Hypothalamus (tissue), 51 donors: Measurements from ENCODE around the gene ROBO4.
A peak's percentile ranks its signal among the peaks of the same experiment; 100 is the strongest.

Experiments
- DNase-seq, 51 donors: peaks; one replicate each; lab custom pipeline; 2025; lab: John Stamatoyannopoulos, UW

ROBO4 gene

GRCh38 chr11:124897674-124898262 lies at the start of gene ROBO4:
ROBO4 (minus strand) TSS chr11:124897865; CDS start chr11:124897795, 70 bp downstream.
- peak in 1 of 51 donors; percentile 23 for DNase-seq

GRCh38 chr11:124946735-124947141 lies 49.1 kb upstream of the ROBO4 start:
- peak in 39 of 51 donors; percentile 17 to 91 (median 68) for DNase-seq

GRCh38 chr11:124945826-124946225 lies 48.2 kb upstream of the ROBO4 start:
- DNase-seq = no peak

GRCh38 chr11:124944565-124944964 lies 46.9 kb upstream of the ROBO4 start:
- DNase-seq = no peak

- peak in 1 of 51 donors; percentile 53 for DNase-seq
These were observed 46.1 kb upstream of the ROBO4 start for GRCh38 chr11:124943741-124944140.

- DNase-seq = peak in 37 of 51 donors; percentile 11 to 85 (median 57)
These were observed 45.6 kb upstream of the ROBO4 start for GRCh38 chr11:124943254-124943616.

- DNase-seq = peak in 34 of 51 donors; percentile 14 to 91 (median 53)
These were observed 45.0 kb upstream of the ROBO4 start for GRCh38 chr11:124942466-124943253.

GRCh38 chr11:124941703-124942102 lies 44.0 kb upstream of the ROBO4 start:
- DNase-seq = no peak

- DNase-seq = no peak
These were observed 41.3 kb upstream of the ROBO4 start for GRCh38 chr11:124938970-124939369.

- DNase-seq = no peak
These were observed 40.6 kb upstream of the ROBO4 start for GRCh38 chr11:124938206-124938765.

GRCh38 chr11:124937336-124937935 lies 39.8 kb upstream of the ROBO4 start:
- no peak for DNase-seq

GRCh38 chr11:124935548-124936514 lies 38.2 kb upstream of the ROBO4 start, which contains the start of gene HEPACAM:
HEPACAM (minus strand) TSS chr11:124936047; CDS start chr11:124936006, 41 bp downstream.
- peak in 39 of 51 donors; percentile 29 to 92 (median 67) for DNase-seq

GRCh38 chr11:124934862-124935547 lies 37.3 kb upstream of the ROBO4 start:
- DNase-seq = no peak

GRCh38 chr11:124930799-124931198 lies 33.1 kb upstream of the ROBO4 start:
- no peak for DNase-seq

GRCh38 chr11:124928942-124929665 lies 31.4 kb upstream of the ROBO4 start:
- DNase-seq = peak in 16 of 51 donors; percentile 13 to 51 (median 31)

GRCh38 chr11:124923296-124923695 lies 25.6 kb upstream of the ROBO4 start:
- no peak for DNase-seq

- DNase-seq = no peak
These were observed 25.2 kb upstream of the ROBO4 start for GRCh38 chr11:124922831-124923230.

- DNase-seq = peak in 11 of 51 donors; percentile 26 to 50 (median 37)
These were observed 23.4 kb upstream of the ROBO4 start for GRCh38 chr11:124920870-124921609.
